Endometrial microvascular endothelial cells (primary cell): ENCODE results near the gene CCDC7. TPM values are rescaled to one million over a fixed set of nuclear protein-coding genes. Genes with fewer than 3 reads are reported as not detected.
"Not testable (repeated sequence)": the region's sequence is repeated elsewhere in the genome, so short reads cannot be mapped to it uniquely, and the experiment has no call there.

Source experiments
- in situ Hi-C: cut with HindIII; loops from 2 replicates; pipeline ENCODE4 v1.10.0; 2017; ENCODE audit warnings: low sequenced_read_pairs, low pct_unique_long_range_greater_than_20kb; ENCODE audit errors: inconsistent ontology term
- total RNA-seq: library from RNA; depleted of rRNA; stranded (reverse); fragments of >200 nt; gene quantifications from one replicate; pipeline ENCODE4 v1.2.3, GENCODE V29; 2015; ENCODE audit errors: inconsistent ontology term

Gene CCDC7
- total RNA-seq, 1 donor from 2014 or later: 0.28 TPM

DNA sequence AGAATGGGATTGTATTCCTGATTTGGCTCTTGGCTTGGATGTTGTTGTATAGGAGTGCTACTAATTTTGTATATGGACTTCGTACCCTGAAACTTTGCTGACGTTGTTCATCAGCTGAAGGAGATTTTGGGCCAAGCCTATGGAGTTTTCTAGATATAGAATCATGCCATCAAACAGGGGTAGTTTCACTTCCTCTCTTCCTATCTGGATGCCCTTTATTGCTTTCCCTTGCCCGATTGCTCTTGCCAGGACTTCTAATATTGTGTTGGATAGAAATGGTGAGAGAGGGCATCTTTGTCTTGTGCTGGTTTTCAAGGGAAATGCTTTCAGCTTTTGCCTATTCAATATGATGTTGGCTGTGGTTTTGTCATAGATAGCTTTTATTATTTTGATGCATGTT lies 92.3 kb downstream of the CCDC7 start:
- in situ Hi-C loops: no loop called here

DNA sequence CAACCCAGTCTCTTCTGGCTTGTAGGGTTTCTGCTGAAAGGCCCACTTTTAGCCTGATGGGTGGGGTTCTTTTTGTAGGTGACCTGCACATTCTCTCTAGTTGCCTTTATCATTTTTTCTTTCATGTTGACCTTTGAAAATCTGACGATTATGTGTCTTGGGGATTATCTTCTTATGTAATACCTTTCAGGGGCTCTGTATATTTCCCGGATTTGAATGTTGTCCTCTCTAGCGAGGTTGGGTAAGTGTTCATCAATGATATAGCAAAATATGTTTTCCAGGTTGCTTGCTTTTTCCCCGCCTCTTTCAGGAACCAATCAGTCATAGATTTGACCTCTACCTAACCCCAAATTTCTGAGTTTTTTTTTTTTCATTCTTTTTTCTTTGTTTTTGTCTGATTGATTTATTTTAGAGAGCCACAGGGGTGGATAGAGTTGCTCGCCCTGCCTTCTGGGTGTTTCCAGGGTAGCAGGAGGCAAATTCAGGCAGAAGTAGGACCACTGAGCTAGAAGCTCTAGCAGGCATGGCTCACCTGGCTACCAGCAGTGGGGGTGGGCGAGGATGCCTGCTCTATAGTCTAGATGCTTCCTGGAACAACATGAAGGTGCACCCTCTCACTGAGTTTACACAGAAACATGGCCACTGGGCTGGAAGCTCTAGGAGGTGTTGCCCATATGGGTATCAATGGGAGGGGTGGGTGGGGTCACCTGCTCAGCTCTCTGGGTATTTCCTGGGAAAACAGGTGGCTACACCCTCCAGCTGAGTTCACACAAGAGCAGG lies 94.9 kb downstream of the CCDC7 start:
- in situ Hi-C loops: no loop called here

DNA sequence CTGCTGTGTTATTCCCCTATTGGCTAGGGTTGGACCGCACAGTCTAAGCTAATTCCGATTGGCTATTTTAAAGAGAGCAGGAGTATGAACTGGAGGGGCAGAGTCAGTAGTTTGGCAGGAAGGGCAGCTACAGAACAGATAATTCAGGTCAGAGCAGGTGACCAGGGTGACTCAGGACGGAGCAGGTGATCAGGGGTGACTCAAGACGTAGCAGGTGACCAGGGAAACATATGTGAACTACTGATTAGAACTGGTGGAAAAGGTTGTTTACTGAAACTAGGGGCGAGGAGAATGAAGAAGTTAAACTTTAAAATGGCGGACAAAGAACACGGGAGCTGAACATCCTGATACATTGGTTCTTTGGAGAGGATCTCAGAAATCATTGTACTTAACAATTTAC lies 102.3 kb downstream of the CCDC7 start:
- in situ Hi-C loops: no loop called here

DNA sequence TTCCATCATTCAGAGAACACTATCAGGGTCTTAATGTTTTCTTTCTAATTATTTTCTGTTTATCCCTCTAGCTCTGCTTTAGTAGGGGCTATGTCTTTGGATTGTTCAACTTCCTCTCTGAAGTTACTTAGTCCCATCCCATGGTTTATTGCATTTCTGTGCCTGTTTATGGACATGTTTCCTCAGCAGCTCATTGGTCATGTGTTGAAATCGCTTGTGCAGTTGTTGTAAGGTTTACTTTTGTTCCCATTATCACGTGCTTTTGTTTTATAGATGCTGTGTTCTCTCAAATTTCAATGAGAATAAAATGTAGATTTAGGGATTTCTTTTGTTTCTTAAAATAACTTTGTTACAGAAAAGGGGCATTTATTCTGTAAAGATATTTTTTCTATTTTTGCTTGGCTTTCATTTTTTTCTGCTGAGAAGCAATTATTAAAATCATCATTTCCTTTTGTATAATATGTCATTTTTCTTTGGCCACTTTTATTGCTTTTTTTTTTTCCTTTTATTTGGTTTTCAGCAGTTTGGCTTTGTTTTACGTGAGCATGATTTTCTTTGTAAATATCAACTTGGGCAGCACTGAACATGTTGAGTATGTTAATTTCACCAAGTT lies 110.9 kb downstream of the CCDC7 start:
- in situ Hi-C loops: no loop called here

DNA sequence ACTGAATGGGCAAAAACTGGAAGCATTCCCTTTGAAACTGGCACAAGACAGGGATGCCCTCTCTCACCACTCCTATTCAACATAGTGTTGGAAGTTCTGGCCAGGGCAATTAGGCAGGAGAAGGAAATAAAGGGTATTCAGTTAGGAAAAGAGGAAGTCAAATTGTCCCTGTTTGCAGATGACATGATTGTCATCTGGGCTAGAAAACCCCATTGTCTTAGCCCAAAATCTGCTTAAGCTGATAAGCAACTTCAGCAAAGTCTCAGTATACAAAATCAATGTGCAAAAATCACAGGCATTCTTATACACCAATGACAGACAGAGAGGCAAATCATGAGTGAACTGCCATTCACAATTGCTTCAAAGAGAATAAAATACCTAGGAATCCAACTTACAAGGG lies 116.8 kb downstream of the CCDC7 start:
- in situ Hi-C loops: not testable (repeated sequence)

DNA sequence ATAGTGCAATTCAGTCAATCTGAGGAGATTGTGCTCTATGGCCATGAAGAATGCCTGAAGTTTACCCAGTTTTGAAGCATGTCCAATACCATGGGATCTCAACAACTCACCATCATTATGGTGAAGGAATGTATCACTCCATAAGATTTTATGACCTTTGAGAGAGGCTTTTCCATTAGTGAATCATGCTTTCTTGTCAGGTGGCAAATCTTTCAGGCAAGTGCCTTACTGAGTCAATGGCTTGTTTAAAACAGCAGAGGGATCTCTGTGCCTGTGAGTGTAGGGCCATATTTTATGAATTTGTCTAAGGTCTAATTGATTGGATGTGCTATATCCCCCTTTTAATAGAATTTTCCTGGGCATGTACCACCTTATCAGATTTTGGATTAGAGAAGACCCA lies 131.5 kb downstream of the CCDC7 start:
- in situ Hi-C loops: no loop called here

DNA sequence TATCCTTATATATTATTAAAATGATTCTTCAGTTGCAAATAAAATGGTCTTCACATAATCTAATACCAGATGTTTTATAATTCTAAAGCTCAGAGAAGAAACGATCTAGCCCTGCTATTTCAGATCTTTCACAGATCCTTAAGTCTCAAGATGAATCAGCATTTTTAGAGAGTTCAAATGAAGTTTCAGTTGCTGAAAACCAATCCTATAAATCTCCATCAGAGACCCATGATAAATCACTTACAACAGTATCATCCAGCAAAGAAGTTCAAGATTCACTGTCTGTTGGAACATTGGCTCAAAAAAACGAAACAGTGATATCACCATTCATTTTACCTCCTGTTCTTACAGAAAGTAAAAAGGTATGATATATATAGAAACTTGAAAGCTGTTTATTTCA lies 137.0 kb downstream of the CCDC7 start:
- in situ Hi-C loops: no loop called here

DNA sequence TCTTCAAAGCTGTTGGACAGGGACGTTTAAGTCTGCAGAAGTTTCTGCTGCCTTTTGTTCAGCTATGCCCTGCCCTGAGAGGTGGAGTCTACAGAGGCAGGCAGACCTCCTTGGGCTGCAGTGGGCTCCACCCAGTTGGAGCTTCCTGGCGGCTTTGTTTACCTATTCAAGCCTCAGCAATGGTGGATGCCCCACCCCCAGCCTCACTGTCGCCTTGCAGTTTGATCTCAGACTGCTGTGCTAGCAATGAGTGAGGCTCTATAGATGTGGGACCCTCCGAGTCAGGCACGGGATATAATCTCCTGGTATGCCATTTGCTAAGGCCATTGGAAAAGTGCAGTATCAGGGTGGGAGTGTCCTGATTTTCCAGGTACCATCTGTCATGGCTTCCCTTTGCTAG lies 152.1 kb downstream of the CCDC7 start:
- in situ Hi-C loops: not testable (repeated sequence)

DNA sequence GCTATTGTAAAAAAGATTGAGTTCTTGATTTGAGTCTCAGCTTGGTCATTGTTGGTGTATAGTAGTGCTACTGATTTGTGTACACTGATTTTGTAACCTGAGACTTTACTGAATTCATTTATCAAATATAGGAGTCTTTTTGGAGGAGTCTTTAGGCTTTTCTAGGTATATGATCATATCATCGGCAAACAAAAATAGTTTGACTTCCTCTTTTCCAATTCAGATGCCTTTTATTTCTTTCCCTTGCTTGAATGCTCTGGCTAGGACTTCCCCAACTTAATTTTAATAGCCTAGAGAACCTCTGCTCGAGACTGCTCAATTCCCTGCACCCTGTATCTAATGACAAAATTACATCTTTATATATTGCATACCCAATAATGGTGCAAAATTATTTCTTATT lies 154.4 kb downstream of the CCDC7 start:
- in situ Hi-C loops: no loop called here

DNA sequence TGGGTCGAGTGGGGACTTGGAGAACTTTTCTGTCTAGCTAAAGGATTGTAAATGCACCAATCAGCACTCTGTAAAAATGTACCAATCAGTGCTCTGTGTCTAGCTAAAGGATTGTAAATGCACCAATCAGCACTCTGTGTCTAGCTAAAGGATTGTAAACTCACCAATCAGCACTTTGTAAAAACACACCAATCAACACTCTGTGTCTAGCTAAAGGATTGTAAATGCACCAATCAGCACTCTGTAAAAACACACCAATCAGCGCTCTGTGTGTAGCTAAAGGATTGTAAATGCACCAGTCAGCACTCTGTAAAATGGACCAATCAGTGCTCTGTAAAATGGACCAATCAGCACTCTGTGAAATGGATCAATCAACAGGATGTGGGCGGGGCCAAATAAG lies 155.6 kb downstream of the CCDC7 start:
- in situ Hi-C loops: not testable (repeated sequence)

DNA sequence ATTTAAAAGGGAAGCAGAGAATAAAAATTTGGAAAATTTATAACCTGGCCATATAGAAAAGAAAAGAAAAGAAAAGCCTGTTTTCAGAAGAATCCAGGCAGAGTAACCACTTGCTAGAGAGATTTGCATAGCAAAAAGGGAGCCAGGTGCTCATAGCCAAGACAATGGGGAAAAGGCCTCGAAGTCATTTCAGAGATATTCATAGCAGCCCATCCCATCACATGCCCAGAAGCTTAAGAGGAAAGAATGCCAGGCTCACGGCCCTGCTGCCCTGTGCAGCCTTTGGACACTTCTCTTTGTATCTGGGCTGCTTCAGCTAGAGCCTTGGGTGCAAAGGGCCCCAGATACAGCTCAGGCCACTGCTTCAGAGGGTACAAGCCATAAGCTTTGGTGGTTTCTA lies 159.8 kb downstream of the CCDC7 start:
- in situ Hi-C loops: no loop called here

DNA sequence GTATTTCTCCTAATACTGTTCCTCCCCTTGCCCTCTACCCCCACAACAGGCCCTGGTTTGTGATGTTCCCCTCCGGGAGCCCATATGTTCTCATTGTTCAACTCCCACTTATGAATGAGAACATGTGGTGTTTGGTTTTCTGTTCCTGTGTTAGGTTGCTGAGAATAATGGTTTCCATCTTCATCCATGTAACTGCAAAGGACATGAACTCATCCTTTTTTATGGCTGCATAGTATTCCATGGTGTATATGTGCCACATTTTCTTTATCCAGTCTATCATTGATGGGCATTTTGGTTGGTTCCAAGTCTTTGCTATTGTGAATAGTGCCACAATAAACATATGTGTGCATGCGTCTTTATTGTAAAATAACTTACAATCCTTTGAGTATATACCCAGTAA lies 164.6 kb downstream of the CCDC7 start:
- in situ Hi-C loops: not testable (repeated sequence)

DNA sequence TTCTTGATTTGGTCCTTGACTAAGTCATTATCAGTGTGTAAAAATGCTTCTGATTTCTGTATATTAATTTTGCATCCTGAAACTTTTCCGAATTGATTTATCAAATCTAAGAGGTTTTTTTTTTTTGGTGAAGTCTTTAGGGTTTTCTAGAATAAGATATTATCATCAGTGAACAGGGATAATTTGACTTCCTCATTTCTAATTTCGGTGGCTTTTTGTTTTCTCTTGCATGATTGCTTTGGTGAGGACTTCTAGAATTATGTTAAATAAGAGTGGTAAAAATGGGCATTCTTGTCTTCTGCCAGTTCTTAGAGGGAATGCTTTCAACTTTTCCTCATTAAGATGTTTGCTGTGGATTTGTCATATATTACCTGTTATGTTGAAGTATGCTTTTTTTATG lies 170.5 kb downstream of the CCDC7 start:
- in situ Hi-C loops: no loop called here

DNA sequence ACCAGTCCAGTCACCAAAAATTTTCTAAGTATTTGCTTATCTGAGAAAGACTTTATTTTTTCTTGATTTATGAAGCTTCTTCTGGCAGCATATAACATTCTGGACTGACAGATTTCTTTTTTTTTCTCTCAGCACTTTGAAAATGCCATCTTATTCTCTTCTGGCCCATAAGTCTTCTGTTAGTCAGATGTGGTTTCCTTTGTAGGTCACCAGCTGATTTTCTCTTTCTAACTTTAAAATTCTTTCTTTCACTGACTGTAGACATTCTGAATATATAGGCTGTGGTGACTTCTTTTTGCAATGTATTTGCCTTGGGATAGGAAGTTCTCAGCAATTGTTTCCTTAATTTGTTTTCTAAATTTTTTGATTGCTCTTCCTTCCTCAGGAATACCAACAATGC lies 172.5 kb downstream of the CCDC7 start:
- in situ Hi-C loops: no loop called here

DNA sequence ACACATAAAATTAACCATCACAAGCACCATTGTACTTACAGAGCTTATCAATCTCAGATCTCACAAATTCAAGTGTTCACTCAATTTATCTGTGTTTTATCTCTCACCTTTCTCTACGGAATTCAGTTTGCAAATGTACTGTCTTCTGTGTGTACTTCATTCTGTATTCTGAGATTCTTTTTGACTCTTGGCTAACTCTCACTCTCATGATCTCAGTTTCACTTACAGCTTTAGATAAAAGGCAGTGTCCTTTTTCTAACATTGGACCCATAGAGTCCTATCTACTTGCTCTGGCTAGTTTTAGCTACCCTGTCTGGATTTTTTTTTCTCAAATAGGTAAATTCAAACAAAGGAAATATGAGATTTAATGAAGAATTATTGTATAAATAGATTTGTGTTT lies 176.0 kb downstream of the CCDC7 start:
- in situ Hi-C loops: no loop called here

DNA sequence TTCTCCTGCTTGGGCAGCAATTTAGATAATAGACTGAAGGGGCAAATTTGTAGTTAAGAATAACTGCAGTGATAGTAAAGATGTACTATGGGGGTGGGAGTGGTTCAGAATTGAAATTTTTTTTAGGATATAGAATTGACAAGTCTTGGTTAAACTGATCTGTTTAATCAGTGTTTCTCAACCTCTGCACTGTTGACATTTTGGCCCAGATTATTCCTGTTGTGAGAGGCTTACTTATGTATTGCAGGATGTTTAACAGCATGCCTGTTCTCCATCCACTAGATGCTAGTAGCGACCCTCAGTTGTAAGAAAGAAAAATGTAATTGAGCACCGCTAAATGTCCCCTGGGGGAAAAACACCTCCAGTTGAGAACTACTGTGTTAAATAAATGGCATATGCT lies 176.5 kb downstream of the CCDC7 start:
- in situ Hi-C loops: no loop called here

DNA sequence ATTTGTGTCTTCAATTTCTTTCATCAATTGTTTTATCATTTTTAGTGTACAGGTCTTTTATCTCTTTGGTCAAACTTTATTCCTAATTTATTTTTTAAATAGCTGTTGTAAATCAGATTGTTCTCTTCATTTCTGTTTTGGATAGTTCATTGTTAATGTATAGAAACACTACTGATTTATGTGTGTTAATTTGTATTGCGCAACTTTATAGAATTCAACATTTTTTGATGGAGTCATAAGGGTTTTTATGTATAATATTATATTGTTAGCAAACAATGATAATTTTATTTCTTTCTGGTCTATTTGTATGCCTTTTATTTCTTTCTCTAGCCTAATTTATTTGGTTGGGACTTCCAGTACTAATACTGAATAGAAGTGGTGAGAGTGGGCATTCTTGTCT lies 181.2 kb downstream of the CCDC7 start:
- in situ Hi-C loops: no loop called here

DNA sequence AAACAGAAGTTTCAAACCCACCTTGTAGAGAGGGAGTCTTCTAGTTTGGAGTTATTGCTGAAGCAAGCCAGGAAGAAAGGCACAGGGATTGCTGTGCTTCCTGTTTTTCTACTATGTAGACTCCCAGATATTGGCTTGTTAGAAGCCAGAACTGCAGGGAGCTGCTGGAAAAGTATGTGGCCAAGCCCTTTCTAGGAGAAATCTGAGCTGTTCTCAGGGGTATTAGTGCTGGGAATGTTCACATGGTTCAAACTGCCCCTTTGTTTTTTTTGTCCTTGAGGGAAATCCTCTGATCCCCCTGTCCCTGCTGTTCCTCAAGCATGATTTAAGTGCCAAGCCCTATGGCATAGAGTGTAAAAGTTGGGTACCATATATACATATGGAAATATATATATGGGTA lies 184.0 kb downstream of the CCDC7 start:
- in situ Hi-C loops: no loop called here

DNA sequence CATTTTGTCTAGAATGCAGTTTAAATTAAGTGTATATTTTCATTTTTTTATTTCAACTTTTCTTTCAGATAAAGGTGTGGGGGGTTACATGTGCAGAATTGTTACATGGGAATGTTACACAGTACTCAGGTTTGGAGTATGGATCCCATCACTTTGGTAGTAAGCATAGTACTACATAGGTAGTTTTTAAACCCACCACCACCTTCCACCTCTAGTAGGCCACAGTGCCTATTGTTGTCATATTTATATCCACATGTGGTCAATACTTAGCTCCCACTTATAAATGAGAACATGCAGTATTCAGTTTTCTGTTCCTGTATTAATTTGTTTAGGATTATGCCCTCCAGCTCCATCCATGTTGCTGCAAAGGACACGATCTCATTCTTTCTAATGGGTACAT lies 200.6 kb downstream of the CCDC7 start:
- in situ Hi-C loops: no loop called here

DNA sequence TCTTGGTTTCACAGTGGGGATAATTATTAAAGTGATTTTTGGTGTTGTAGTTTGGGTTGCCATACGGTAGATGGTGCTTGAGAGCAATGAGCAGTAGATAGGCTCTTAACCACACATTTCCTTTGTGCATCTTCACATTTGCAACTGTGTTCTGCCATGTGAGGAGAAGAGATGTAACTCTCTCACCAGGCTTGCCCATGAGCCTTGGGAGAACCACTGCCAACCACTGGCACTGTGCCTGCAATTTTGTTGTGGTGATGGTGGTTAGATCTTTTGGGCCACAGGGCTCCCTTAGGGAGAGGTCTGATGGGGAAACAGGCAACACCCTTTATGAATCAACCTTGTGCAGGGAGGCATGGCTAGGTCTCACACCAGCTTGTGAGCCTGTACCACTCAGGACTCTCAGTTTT lies 204.3 kb downstream of the CCDC7 start:
- in situ Hi-C loops: no loop called here

DNA sequence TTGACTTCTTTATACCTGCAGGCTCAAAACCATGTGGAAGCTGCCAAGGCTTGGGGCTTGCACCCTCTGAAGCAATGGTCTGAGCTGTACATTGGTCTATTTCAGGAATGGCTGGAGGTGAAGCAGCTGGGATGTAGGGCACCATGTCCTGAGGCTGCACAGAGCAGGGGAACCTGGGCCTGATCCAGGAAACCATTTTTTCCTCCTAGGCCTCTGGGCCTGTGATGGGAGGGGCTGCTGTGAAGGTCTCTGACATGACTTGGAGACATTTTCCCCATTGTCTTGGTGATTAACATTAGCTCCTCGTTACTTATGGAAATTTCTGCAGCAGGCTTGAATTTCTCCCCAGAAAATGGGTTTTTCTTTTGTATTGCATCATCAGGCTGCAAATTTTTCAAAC lies 211.5 kb downstream of the CCDC7 start:
- in situ Hi-C loops: not testable (repeated sequence)
